Endothelial cell of umbilical vein (primary cell): ENCODE data around the gene MIPEP. TPM values are rescaled to one million over a fixed set of nuclear protein-coding genes. Genes with fewer than 3 reads are reported as not detected.

ENCODE experiments used
- BruUV-seq: library from RNA; stranded (reverse); fragments of 400-500 nt; replicated peaks from 2 replicates; lab custom pipeline; 2021; lab: Mats Ljungman, UMichigan
- CTCF ChIA-PET: fragments of 300-600, 350-600 bp; sonication (Branson Sonifier 250); formaldehyde crosslinking; loops from one replicate; lab custom pipeline; 2021; ENCODE audit warnings: antibody characterized with exemption, inconsistent platforms; lab: Charles Lee
- POLR2A ChIA-PET: fragments of 300-600, 350-600 bp; sonication (Branson Sonifier 250); formaldehyde crosslinking; loops from one replicate; lab custom pipeline; 2021; ENCODE audit warnings: antibody characterized with exemption, inconsistent platforms; lab: Charles Lee
- DNase-seq: peaks from one replicate; pipeline ENCODE4 v3.0.0-alpha.2; 2011; ENCODE audit warnings: low read depth, low spot score
- FAIRE-seq: peaks from 2 replicates; lab custom pipeline; 2011; peaks lifted over from hg19 to GRCh38; lab: Jason Lieb, UNC
- H2AFZ ChIP-seq: 2 replicates; pipeline ENCODE4 v1.6.0; 2012; ENCODE audit warnings: low read depth, low read length, control low read depth, inconsistent platforms
- H3K27ac ChIP-seq: 2 replicates; pipeline ENCODE4 v1.5.1; 2011; ENCODE audit warnings: low read depth, mild to moderate bottlenecking, control low read depth, low read length, moderate library complexity; ENCODE audit not compliant: insufficient read depth
- H3K27me3 ChIP-seq, 2 experiments: 2 replicates each; pipeline versions ENCODE4 v1.6.0 to v1.6.1; 2011; ENCODE audit warnings: low read length in 2 of 2, mixed read lengths in 1 of 2; ENCODE audit not compliant: control insufficient read depth in 2 of 2, insufficient read depth in 2 of 2
- H3K36me3 ChIP-seq, 2 experiments: 2 replicates in 1 of 2; 3 replicates in 1 of 2; pipeline ENCODE4 v1.5.1; 2011; ENCODE audit warnings: low read length in 2 of 2, mild to moderate bottlenecking in 1 of 2, moderate library complexity in 1 of 2; ENCODE audit not compliant: control insufficient read depth in 2 of 2, insufficient read depth in 2 of 2; ENCODE audit errors: extremely low read depth in 1 of 2
- H3K4me1 ChIP-seq: 3 replicates; pipeline ENCODE4 v1.5.1; 2011; ENCODE audit warnings: mild to moderate bottlenecking, low read length; ENCODE audit not compliant: control insufficient read depth, insufficient read depth; ENCODE audit errors: extremely low read depth
- H3K4me2 ChIP-seq: 2 replicates; pipeline ENCODE4 v1.6.1; 2011; ENCODE audit warnings: low read length, control low read depth, mixed read lengths; ENCODE audit not compliant: insufficient read depth
- H3K4me3 ChIP-seq, 3 experiments: fragments of 200-600 bp in 1 of 3; sonication (generic), shearing (Covaris generic) in 1 of 3; replicated peaks in 1 of 3; 2 replicates each; pipeline ENCODE4 v1.5.1; 2011 to 2016; ENCODE audit warnings: control low read depth in 3 of 3, low read length in 3 of 3, mild to moderate bottlenecking in 2 of 3, inconsistent platforms in 1 of 3, low read depth in 1 of 3, moderate library complexity in 1 of 3; ENCODE audit not compliant: insufficient read depth in 1 of 3
- H3K79me2 ChIP-seq: 2 replicates; pipeline ENCODE4 v1.6.0; 2012; ENCODE audit warnings: low read length, inconsistent platforms; ENCODE audit not compliant: control insufficient read depth, insufficient read depth
- H3K9ac ChIP-seq: replicated peaks from 2 replicates; pipeline ENCODE3; 2011; ENCODE audit warnings: low read length, control low read depth; ENCODE audit not compliant: insufficient read depth; ENCODE audit errors: extremely low read depth
- H3K9me1 ChIP-seq: replicated peaks from 3 replicates; pipeline ENCODE4 v1.6.0; 2011; ENCODE audit warnings: mild to moderate bottlenecking, low read length; ENCODE audit not compliant: control insufficient read depth, insufficient read depth; ENCODE audit errors: extremely low read depth
- H3K9me3 ChIP-seq: replicated peaks from 2 replicates; pipeline ENCODE4 v1.5.1; 2012; ENCODE audit warnings: low read length, inconsistent platforms; ENCODE audit not compliant: control insufficient read depth, insufficient read depth
- H4K20me1 ChIP-seq: replicated peaks from 2 replicates; pipeline ENCODE3; 2011; ENCODE audit warnings: mild to moderate bottlenecking, low read length; ENCODE audit not compliant: control insufficient read depth, insufficient read depth; ENCODE audit errors: extremely low read depth
- CTCF ChIP-seq, 2 donors: IDR thresholded peaks; 1 replicate in 1 of 2; 2 replicates in 1 of 2; pipeline ENCODE4 v1.5.1; 2011; ENCODE audit warnings: low read length in 2 of 2, mild to moderate bottlenecking in 2 of 2, moderate library complexity in 2 of 2, control low read depth in 1 of 2, inconsistent platforms in 1 of 2, low read depth in 1 of 2; ENCODE audit not compliant: insufficient read depth in 1 of 2; ENCODE audit errors: extremely low read depth in 1 of 2
- EZH2 ChIP-seq: IDR thresholded peaks from 2 replicates; pipeline ENCODE4 v1.6.1; 2012; ENCODE audit warnings: borderline replicate concordance, low read depth, mild to moderate bottlenecking, moderate library complexity, low read length, inconsistent platforms; ENCODE audit not compliant: severe bottlenecking
- FOS ChIP-seq: IDR thresholded peaks from 2 replicates; pipeline ENCODE4 v1.6.1; 2011; ENCODE audit warnings: mild to moderate bottlenecking, low read length, moderate library complexity, borderline replicate concordance; ENCODE audit not compliant: insufficient read depth
- GATA2 ChIP-seq: IDR thresholded peaks from 2 replicates; pipeline ENCODE4 v1.7.0; 2011; ENCODE audit warnings: low read depth, mild to moderate bottlenecking, moderate library complexity, mixed read lengths, low read length; ENCODE audit not compliant: insufficient read length, insufficient read depth
- JUN ChIP-seq: IDR thresholded peaks from 2 replicates; pipeline ENCODE4 v1.6.1; 2011; ENCODE audit warnings: borderline replicate concordance, low read depth; ENCODE audit not compliant: insufficient read length, insufficient read depth
- MAX ChIP-seq: IDR thresholded peaks from 2 replicates; pipeline ENCODE4 v1.6.1; 2011; ENCODE audit not compliant: insufficient read depth, insufficient read length
- MYC ChIP-seq: IDR thresholded peaks from one replicate; pipeline ENCODE4 v1.6.1; 2011; ENCODE audit warnings: mild to moderate bottlenecking, low read depth, low read length
- POLR2A ChIP-seq: IDR thresholded peaks from 2 replicates; pipeline ENCODE4 v1.6.1; 2012; ENCODE audit warnings: low read depth, mild to moderate bottlenecking, control low read depth, low read length
- POLR2AphosphoS5 ChIP-seq: IDR thresholded peaks from 2 replicates; pipeline ENCODE4 v1.6.1; 2012; ENCODE audit warnings: low read depth, mild to moderate bottlenecking, control low read depth, low read length, moderate library complexity; ENCODE audit not compliant: insufficient read depth
- dilution Hi-C: fragments of 300-500 bp; cut with MboI; formaldehyde crosslinking; loops from one replicate; pipeline ENCODE4 v1.15.0; 2019; ENCODE audit warnings: low sequenced_read_pairs; ENCODE audit not compliant: extremely low pct_ligation_motif_present
- intact Hi-C: fragments of 100-400 bp; cut with micrococcal nuclease; formaldehyde crosslinking; loops from one replicate; pipeline ENCODE4 v1.10.0; 2022
- polyA plus RNA-seq, 4 experiments: library from polyadenylated mRNA; depleted of rRNA in 3 of 4; stranded (reverse) in 3 of 4; unstranded in 1 of 4; fragments of >200 nt; gene quantifications; 2 replicates each; pipeline versions ENCODE4 v1.2.1 to v1.2.3, GENCODE V29; 2011 to 2012; ENCODE audit warnings: missing spikeins in 1 of 4
- total RNA-seq: library from RNA; stranded (reverse); gene quantifications from 2 replicates; pipeline ENCODE4 v1.2.3, GENCODE V29; 2021

The MIPEP gene
- total and polyA plus RNA-seq, 2 donors (not counting 3 experiments of a cell fraction or from before 2014, with no cell fraction given): 12.4 to 19.2 TPM

DNA sequence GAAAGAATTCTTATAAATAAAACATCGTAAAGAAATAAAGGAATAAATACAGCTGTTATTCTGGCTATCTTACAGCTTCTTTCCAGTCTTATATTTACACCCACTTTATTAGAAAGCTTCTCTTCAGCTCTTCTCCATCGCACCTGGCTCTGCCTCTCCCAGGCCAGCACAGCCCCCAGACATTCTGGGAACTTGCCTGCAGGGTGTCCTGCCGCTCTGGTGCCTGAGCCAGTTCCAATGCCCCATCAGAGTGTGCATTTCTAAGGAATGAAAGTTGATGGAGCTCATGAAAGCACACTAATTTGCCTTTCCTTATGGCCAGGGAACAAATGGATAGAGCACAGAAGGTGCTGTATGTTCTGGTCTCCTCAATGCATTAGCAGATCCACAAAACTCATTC lies 68.7 kb downstream of the MIPEP start:
- ChIA-PET CTCF (no interaction called here), POLR2A (no interaction called here)
- Histone ChIP-seq H3K9me3 (no peaks in the 10 kb centered on the region), H3K9me1 (no peaks in the 10 kb centered on the region), H2AFZ (no peak overlapping the region), H4K20me1 (no peaks in the 10 kb centered on the region), H3K4me2 (no peak overlapping the region), H3K27ac (no peak overlapping the region), H3K79me2 (no peaks in the 10 kb centered on the region), H3K27me3 (no peaks in the 10 kb centered on the region), H3K36me3 (peaks cover 0 to 2% of the 10 kb centered on the region in 2 experiments), H3K9ac (no peak overlapping the region), H3K4me3 (no peak overlapping the region), H3K4me1 (peaks cover 3% of the 10 kb centered on the region)
- BruUV-seq: no TSS peak
- TF ChIP-seq POLR2AphosphoS5: no peak
- TF ChIP-seq CTCF (IDR thresholded peaks at IDR 0.05; ENCODE audit: extremely low read depth in 1 of 2, insufficient read depth in 1 of 2, low read depth in 1 of 2, low read length in 2 of 2): no peak
- intact Hi-C loops (no loop called here), dilution Hi-C loops (no loop called here)
- FAIRE-seq (no peak), DNase-seq (no peak)

DNA sequence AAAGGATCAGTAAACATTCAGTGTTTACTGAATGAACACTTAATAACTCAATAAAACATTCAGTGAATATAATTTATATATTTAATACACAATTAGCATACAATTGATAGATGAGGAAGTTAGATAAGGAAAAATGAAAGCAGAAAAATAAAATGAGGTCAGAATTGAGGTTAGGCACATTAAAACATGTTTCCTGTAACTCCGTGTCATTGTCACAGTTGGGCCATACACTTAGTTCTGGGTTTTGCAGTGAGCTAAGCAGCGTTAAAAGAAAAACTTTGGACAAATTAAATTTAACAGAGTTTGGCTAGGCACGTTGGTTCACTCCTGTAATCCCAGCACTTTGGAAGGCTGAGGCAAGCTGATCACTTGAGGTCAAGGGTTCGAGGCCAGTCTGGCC lies 71.4 kb downstream of the MIPEP start:
- H3K4me3 ChIP-seq: no peak overlapping the region
- FAIRE-seq (no peak), DNase-seq (no peak)
- H2AFZ ChIP-seq: no peak overlapping the region
- CTCF ChIA-PET: no interaction called here
- dilution Hi-C loops: no loop called here
- H3K9me3 ChIP-seq: no peaks in the 10 kb centered on the region
- H3K27ac ChIP-seq: no peak overlapping the region
- POLR2A ChIA-PET: no interaction called here
- no TSS peak for BruUV-seq
- H4K20me1 ChIP-seq: no peaks in the 10 kb centered on the region
- no peaks in the 10 kb centered on the region for H3K27me3 ChIP-seq
- H3K36me3 ChIP-seq: no peaks in the 10 kb centered on the region
- H3K4me2 ChIP-seq: no peak overlapping the region
- no peaks in the 10 kb centered on the region for H3K9me1 ChIP-seq
- no peak overlapping the region for H3K9ac ChIP-seq
- intact Hi-C loops: no loop called here
- H3K4me1 ChIP-seq: peaks cover 3% of the 10 kb centered on the region
- no peaks in the 10 kb centered on the region for H3K79me2 ChIP-seq
- no peak for TF ChIP-seq MYC
- no peak for TF ChIP-seq GATA2
- no peak for TF ChIP-seq FOS
- TF ChIP-seq MAX: no peak
- no peak for TF ChIP-seq JUN
- no peak for TF ChIP-seq EZH2
- TF ChIP-seq POLR2AphosphoS5: no peak
- TF ChIP-seq CTCF (IDR thresholded peaks at IDR 0.05; ENCODE audit: extremely low read depth in 1 of 2, insufficient read depth in 1 of 2, low read depth in 1 of 2, low read length in 2 of 2): no peak
- no peak for TF ChIP-seq POLR2A
